Measurements from ENCODE around the gene ISLR2.

Gene ISLR2

DNA sequence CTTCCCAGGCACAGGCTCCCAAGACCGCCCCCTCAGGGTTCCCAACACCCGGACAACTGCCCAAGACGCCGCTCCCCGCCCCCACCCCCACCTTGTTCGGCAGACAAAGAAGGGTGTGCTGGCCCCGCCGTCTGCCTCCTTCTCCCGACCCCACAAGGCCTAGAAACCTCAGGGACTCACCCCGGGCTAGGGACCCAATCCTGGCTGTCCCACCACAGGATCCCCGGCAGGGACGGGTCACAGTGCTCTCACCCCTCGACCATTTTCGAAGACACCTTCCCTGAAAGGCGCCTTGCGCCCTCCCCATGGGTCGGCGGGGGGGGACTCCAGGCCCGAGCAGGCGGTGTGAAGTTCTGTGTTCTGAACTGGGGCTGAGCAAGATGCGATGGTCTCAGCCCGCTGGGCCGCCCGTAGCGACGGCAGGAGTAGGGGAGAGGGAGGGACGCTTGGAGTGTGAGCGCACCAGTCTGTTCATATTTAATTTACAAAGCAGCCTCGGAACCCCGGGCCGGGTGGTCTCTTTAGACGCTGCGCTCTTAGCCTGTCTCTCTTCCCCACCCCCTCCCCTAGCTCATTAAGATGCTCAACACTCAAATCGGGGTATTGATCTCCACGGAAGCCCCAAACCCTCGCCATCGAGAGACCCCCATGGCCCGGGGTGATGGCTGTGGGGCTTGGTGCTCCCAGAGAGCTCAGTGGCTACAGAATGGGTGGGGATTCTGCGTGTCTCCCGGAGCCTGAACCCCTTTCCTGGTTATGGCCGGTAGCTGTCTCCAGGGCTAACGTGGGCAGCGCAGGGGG lies 1.4 kb upstream of the ISLR2 start:
- DNase-seq (ENCODE audit: extremely low read depth in 1 of 2, low read depth in 1 of 2): no peak

DNA sequence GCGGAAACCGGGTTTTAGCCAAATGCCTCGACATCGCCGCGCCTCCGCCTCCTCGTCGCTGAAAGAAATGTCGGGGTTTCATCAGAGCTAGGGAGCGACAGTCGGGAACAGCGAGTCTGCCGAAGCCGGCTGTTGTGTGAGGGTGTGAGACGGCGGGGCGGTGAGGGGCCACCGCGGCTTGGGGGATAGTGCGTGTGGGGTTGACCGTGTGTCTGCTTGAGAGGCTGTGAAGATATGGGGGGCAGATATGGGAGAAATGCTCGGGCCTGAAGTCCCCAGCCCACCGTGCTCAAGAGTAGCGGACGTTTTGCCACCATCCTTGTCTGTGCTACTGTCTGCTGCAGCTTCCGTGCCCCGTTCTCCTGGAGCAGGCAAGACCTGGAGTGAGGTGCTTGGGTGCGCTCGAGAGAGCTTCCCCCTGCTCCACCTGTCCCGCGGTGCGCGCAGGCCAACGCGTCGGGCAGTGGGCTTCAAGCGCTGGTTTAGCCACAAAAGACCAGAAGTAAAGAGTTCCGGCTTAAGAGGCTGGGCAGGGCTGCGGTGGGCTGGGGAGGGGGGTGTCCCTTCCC lies 716 bp upstream of the ISLR2 start:
- no peak for DNase-seq (ENCODE audit: extremely low read depth in 1 of 2, low read depth in 1 of 2)

DNA sequence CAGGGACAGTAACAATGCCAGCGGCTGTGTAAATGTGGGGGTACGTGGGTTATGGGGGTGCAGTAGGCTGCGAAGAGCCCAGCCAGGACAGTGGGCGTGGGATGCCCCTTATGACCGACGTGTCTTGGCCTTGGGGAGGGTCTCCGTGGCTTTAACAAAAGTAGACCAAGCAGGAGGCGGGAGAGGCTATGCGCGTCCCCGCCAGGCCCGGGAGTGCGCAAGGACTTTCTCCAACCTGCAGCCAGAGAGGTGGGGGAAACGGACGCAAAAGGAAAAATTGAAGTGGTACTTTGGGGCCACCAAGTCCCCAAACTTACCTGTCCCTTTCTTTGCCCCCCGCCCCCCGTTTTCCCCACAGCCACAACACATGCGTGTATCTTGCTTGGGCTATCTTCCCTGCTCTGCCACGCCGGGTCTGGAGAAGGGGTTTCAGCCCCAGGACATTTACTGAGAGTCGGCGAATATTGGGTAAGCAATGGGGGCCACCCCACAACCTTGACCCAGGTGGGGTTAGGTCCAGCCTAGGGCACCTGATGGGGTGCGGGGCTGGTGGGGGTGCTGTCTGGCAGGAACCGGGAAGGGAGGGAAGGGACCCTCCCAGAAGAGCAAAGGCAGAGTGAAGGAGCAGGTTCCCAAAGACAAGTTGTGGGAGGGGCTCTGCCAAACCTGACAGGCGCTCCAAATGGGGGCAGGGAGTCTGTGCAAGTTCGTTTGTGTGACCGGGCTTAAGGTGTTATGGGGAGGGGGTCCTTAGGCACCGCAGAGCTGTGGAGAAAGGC lies 652 bp downstream of the ISLR2 start:
- no peak for DNase-seq (ENCODE audit: extremely low read depth in 1 of 2, low read depth in 1 of 2)

DNA sequence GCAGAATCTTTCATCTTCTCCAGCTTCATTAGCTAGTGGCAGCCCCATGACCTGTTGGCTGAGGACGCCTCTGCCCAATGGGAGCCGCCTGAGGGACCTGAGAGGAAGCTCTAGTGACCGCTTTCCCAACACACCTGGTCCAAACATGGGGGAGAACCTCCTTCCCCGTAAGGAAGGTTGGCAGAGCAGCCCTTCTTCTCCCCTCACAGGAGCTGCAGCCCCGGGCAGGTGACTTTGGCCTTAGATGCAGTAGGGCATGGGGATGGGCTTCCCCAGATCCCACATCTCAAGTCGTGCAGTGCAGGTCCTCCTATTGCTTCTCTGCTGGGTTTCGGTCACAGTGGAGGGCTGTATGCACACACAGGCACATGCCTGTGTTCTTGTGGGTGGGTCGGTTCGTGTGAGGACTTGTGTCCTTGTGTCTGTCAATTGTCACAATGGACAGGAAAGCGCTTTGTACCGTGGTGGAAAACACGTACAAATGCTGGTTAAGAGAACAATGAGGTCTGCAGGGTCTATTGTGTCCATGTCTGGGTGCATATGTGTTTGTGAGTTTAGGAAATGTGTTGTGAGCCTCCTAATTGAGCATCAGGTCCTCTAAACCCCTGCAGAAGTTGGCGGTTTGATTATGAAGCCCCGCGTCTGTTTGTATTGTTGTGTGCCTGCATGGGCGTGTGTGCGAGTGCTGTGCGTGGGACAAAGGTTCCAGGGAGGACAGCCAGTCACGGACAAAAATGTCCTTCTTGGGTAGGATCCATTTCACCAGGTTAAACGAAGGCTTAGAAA lies 1.4 kb downstream of the ISLR2 start:
- no peak for DNase-seq (ENCODE audit: extremely low read depth in 1 of 2, low read depth in 1 of 2)

DNA sequence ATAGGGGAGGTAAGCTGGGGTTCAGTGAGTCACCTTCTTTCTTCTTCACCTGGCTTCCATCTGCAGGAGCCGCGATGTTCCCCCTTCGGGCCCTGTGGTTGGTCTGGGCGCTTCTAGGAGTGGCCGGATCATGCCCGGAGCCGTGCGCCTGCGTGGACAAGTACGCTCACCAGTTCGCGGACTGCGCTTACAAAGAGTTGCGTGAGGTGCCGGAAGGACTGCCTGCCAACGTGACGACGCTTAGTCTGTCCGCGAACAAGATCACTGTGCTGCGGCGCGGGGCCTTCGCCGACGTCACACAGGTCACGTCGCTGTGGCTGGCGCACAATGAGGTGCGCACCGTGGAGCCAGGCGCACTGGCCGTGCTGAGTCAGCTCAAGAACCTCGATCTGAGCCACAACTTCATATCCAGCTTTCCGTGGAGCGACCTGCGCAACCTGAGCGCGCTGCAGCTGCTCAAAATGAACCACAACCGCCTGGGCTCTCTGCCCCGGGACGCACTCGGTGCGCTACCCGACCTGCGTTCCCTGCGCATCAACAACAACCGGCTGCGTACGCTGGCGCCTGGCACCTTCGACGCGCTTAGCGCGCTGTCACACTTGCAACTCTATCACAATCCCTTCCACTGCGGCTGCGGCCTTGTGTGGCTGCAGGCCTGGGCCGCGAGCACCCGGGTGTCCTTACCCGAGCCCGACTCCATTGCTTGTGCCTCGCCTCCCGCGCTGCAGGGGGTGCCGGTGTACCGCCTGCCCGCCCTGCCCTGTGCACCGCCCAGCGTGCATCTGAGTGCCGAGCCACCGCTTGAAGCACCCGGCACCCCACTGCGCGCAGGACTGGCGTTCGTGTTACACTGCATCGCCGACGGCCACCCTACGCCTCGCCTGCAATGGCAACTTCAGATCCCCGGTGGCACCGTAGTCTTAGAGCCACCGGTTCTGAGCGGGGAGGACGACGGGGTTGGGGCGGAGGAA lies 2.6 kb downstream of the ISLR2 start:
- no peak for DNase-seq (ENCODE audit: extremely low read depth in 1 of 2, low read depth in 1 of 2)

DNA sequence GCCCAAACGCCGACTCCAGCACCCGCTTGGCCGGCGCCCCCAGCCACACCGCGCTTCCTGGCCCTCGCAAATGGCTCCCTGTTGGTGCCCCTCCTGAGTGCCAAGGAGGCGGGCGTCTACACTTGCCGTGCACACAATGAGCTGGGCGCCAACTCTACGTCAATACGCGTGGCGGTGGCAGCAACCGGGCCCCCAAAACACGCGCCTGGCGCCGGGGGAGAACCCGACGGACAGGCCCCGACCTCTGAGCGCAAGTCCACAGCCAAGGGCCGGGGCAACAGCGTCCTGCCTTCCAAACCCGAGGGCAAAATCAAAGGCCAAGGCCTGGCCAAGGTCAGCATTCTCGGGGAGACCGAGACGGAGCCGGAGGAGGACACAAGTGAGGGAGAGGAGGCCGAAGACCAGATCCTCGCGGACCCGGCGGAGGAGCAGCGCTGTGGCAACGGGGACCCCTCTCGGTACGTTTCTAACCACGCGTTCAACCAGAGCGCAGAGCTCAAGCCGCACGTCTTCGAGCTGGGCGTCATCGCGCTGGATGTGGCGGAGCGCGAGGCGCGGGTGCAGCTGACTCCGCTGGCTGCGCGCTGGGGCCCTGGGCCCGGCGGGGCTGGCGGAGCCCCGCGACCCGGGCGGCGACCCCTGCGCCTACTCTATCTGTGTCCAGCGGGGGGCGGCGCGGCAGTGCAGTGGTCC lies 3.5 kb downstream of the ISLR2 start:
- DNase-seq (ENCODE audit: extremely low read depth in 1 of 2, low read depth in 1 of 2): no peak

DNA sequence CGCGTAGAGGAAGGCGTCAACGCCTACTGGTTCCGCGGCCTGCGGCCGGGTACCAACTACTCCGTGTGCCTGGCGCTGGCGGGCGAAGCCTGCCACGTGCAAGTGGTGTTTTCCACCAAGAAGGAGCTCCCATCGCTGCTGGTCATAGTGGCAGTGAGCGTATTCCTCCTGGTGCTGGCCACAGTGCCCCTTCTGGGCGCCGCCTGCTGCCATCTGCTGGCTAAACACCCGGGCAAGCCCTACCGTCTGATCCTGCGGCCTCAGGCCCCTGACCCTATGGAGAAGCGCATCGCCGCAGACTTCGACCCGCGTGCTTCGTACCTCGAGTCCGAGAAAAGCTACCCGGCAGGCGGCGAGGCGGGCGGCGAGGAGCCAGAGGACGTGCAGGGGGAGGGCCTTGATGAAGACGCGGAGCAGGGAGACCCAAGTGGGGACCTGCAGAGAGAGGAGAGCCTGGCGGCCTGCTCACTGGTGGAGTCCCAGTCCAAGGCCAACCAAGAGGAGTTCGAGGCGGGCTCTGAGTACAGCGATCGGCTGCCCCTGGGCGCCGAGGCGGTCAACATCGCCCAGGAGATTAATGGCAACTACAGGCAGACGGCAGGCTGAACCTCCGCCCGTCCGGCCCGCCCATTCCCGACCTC lies 4.1 kb downstream of the ISLR2 start:
- no peak for DNase-seq (ENCODE audit: extremely low read depth in 1 of 2, low read depth in 1 of 2)

DNA sequence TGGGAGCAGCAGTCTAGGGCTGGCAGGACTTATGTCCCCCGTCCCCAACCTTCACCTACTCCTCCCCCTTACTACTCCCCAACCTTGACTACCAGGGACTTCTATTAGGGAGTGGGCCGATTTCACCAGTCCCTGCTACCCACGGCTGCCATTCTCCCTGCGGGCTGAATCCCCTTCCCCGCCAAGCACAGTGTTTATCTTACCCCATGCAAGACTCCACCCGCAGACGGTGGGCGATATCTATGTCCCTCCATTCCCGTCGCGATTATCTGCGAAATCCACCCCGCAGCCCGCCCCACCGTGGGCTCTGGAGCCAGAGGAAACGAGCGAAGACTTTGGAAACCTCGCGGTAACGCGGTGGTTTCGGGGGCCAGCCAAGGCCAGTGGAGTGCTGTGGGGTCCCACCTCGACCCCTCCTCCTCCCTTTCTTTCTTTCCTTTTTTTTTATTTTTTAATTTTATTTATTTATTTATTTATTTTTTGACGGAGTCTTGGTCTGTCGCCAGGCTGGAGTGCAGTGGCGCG lies 4.7 kb downstream of the ISLR2 start:
- no peak for DNase-seq (ENCODE audit: extremely low read depth in 1 of 2, low read depth in 1 of 2)

DNA sequence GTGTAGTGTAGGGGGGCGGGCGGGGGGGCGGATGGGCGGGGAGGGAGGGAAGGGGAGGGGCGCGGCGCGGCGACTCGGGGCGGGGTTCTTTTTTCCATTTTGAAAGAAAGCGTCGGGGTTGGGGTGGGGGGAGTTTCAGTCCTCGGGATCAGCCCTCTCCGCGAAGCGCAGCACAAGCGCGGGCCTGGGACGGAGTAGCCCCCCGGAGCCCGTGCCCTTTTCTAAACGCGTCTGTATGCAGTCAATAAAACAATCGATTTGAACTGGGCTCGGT lies 6.1 kb downstream of the ISLR2 start:
- no peak for DNase-seq (ENCODE audit: extremely low read depth in 1 of 2, low read depth in 1 of 2)

DNA sequence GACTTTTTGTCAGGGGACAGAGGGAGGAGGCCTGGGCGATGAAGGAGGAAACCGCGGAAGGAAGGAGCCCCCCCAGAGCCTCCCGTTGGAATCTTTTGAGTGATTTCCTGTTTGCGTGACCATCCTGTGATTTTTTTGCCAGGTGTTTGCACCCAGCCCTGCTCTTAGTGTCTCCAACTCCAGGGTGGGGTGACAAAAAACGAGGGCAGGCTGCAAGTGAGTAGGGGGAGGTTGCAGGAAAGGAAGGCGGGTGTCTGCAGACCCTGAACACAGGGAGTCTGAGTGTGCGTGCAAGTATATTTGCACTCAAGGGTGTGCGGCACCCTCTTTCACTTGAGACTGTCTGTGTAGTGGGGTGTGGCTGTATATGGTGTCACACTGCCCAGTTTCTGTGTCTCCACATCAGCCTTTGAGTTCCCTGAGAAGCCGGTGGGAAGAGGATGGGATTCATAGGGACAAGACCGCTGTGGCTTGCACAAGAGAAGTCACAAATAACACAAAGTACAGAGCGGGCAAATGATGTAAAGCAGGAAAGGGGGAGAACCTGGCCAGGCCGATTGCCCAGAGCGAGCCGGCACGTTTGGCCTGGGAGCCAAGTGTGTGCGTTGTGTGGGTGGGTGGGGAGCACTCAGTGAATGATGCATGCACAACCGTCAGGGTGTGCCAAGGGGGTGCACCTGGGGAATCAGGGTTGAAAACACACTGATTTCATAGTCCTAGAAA lies 6.6 kb downstream of the ISLR2 start:
- DNase-seq (ENCODE audit: extremely low read depth in 1 of 2, low read depth in 1 of 2): no peak

DNA sequence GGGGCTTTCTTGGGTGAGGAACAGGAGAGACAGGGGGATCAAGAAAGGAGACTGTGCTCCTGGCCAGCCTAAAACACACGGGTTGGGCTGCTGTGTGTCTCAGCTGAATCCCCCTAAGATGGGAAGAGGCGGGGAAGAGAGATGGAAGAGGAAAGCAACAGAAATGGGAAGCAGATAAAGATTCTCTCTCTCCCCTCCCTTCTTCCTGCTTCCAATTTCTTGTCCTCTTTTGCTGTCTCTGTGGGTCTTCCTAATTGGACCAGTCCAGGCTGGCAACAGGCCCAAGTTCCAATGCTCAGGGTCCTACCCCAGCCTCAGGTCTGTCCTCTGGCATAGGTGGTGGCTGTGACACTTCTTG lies 7.1 kb downstream of the ISLR2 start:
- no peak for DNase-seq (ENCODE audit: extremely low read depth in 1 of 2, low read depth in 1 of 2)

DNA sequence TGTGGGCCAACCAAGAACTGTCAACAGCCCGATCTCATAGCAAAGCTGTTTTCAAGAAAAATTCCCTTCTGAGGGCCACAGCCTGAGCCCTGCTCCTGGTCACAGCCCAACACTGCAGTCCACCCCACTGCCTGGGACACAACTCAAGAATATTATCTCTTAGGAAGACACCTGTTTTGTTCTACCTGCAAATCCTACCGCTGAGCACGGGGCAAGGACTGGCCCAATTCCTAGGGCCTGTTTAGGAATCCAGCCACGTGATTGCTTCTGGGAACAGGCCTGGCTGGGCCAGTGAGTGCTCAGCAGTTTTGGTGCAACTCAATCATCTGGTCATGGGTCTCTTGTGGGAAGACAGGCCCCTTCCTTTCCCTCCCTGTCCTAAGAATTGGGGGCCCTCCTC lies 8.3 kb downstream of the ISLR2 start:
- DNase-seq (ENCODE audit: extremely low read depth in 1 of 2, low read depth in 1 of 2): no peak

DNA sequence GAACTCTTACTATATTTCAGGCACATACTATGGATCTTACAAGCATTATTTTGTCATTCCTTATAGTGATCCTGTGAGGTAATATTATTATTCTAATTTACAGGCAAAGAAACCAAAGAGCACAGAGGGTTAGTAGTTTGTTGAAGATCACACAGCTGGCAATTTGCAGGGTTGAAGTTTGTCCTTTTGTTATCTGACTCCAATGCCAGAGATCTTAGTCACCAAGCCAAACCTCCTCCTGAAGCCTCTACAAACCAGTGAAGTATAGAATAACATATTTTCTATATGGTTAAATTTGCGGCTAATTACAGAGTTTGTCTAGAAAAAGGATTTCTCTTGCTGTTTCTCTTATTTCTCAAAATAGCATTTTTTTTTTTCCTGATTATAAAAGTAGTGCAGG lies 11.2 kb downstream of the ISLR2 start:
- no peak for DNase-seq (ENCODE audit: extremely low read depth in 1 of 2, low read depth in 1 of 2)

DNA sequence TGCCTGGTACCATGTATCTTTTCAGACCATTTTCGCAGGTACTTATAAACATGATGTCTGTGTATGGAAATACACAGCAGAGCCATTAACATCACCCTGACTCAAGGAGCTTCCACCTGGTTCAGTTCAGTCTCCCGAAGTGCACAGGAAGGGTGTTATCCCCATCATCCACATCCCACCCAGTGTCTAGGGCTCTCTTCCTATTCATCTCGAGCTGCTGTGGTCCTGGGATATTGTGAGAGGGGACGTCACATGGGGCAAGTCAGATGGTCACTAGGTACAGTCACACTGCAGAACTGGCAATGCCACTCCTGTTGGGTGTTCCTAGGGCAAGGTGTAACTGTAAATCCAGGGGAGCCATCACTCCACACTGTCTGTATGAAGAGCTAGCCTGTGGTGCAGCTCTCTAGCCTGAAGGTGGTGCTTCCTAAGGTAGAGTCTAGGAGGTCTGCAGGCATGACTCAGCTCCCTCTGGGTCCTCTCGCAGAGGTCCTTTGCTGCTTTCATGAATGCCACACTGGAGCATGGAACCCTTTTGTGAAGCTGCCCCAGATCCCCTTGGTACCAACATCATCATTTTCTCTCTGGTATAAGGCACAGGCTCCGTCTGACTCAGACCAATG lies 13.9 kb downstream of the ISLR2 start:
- no peak for DNase-seq (ENCODE audit: extremely low read depth in 1 of 2, low read depth in 1 of 2)

DNA sequence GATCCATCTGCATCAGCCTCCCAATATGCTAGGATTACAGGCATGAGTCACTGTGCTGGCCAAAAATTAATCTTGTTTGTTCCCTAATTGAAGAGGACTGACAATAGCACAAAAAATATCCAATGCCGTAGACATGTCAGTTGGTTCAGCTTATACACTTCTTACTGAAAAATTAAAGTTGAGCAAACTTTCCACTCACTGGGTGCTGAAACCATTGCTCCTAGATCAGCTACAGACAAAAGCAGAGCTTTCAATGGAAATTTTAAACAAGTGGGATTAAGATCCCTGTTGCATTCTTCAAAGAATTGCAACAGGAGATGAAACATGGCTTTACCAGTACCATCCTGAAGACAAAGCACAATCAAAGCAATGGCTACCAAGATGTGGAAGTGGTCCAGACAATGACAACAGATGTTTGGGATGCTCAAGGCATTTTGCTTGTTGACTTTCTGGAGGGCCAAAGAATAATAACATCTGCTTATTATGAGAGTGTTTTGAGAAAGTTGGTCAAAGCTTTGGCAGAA lies 16.0 kb downstream of the ISLR2 start:
- DNase-seq (ENCODE audit: extremely low read depth in 1 of 2, low read depth in 1 of 2): no peak

DNA sequence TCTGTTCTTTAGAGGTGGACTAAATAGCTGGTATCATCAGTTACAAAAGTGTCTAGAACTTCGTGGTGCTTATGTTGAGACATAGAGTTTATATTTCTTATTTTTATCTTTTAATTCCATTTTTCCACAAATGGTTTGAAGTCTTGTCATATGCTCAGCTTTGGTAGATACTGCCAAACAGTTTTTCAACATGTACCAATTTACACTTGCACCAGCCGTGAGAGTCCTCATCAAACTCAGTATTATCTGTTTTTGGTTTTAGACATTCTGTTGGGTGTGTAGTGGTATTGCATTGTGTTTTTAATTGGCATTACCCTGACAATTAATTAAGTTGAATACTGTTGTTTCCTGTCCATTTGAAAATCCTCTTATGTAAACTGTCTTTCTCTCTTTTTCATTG lies 16.7 kb downstream of the ISLR2 start:
- DNase-seq (ENCODE audit: extremely low read depth in 1 of 2, low read depth in 1 of 2): no peak

DNA sequence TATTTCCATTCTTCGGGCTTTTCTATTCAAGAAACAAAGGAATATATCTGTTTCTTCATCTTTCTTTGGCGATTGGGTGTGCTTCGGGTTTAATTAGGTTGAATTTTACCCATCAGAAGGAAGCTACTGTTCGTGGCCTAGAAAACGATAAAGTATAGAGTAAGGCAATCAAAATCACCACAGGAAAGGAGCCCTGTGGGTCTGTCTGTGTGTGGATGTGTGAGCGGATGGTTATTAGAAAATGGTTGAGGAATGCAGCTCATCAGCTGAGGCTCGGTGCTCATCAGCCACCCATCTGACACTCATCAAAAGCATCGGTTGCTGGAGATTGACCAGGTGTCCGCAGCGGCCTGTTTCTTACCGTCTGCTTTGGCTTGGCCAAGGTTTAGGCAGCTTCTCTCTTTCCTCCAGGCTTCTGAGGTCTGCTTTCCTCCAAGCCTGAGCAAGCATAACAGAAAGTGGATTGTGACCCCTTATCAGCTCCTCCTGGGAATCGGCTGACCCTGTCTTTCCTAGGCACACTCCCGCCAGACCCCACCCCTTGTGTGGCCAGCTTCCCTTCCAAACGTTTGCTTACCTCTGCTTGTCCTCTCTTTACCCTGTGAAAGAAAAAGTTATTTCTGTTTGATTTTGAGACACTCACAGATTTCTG lies 25.5 kb downstream of the ISLR2 start:
- DNase-seq (ENCODE audit: extremely low read depth in 1 of 2, low read depth in 1 of 2): no peak

Measured in activated CD8-positive, alpha-beta memory T cell treated with anti-CD3 and anti-CD28 coated beads for 1 hour (primary cell).